ENCODE measurements around the gene TAF13.

GRCh38 chr1:109024646-109025045 lies 51.2 kb downstream of the TAF13 start:
- TF ChIP-seq EZH2 (IDR thresholded peaks at IDR 0.05) (no peak), FOXP2 (optimal IDR thresholded peaks at IDR 0.05; ENCODE audit: control extremely low read depth, extremely low read length, insufficient read depth) (no peak), POLR2AphosphoS5 (IDR thresholded peaks at IDR 0.05; ENCODE audit: borderline replicate concordance, low read depth, low read length) (no peak)
